Regular cardiac myocyte (primary cell): Measurements from ENCODE around the gene NFATC2IP. TPM values are rescaled to one million over a fixed set of nuclear protein-coding genes. Genes with fewer than 3 reads are reported as not detected.

Experiments used
- total RNA-seq: library from RNA; depleted of rRNA; stranded (reverse); fragments of >200 nt; gene quantifications from 2 replicates; pipeline ENCODE4 v1.2.3, GENCODE V29; 2014

NFATC2IP gene
- 13.8 and 17.3 TPM in 2 replicates for total RNA-seq

GRCh38 chr16:28950648-28951409, at the start of gene NFATC2IP:
Gene NFATC2IP (plus strand): TSS chr16:28950937. CDS start chr16:28951012, 75 bp downstream.

GRCh38 chr16:28924762-28925385, 25.9 kb upstream of the NFATC2IP start, which contains the start of gene RABEP2:
Gene RABEP2 (minus strand): TSS chr16:28925238. CDS start chr16:28925163, 75 bp downstream.

GRCh38 chr16:28931801-28932225, 18.9 kb upstream of the NFATC2IP start, which contains the start of gene CD19:
Gene CD19 (plus strand): TSS chr16:28931971. CDS start chr16:28932001, 30 bp downstream.

GRCh38 chr16:28974437-28975157, 23.9 kb downstream of the NFATC2IP start, which contains the start of gene SPNS1:
Gene SPNS1 (plus strand): TSS chr16:28974778. CDS start chr16:28975152, 374 bp downstream.

GRCh38 chr16:28984619-28985135, 33.9 kb downstream of the NFATC2IP start, which contains the start of gene LAT:
Gene LAT (plus strand): TSS chr16:28985052. CDS start chr16:28985418, 366 bp downstream.

Other genes starting within 250 kb of the NFATC2IP start
- 65.1 and 158 TPM in 2 replicates for gene EIF3C, start 239.5 kb upstream of the NFATC2IP start, total RNA-seq
- 0.96 and 2.5 TPM in 2 replicates for gene NPIPB9, start 199.2 kb upstream of the NFATC2IP start, total RNA-seq
- gene ATXN2L, start 127.9 kb upstream of the NFATC2IP start, total RNA-seq = 22.0 and 25.5 TPM in 2 replicates
- gene TUFM, start 104.6 kb upstream of the NFATC2IP start, total RNA-seq = 80.6 and 144 TPM in 2 replicates
- 7.6 and 9.2 TPM in 2 replicates for gene SH2B1, start 87.1 kb upstream of the NFATC2IP start, total RNA-seq
- under 0.01 and 0.28 TPM in 2 replicates for gene ATP2A1, start 72.4 kb upstream of the NFATC2IP start, total RNA-seq
- 25.7 and 34.5 TPM in 2 replicates for gene RABEP2, start 25.7 kb upstream of the NFATC2IP start, total RNA-seq
- not detected in 2 replicates for gene CD19, start 19.0 kb upstream of the NFATC2IP start, total RNA-seq
- 24.8 and 26.5 TPM in 2 replicates for gene SPNS1, start 23.8 kb downstream of the NFATC2IP start, total RNA-seq
- gene LAT, start 34.1 kb downstream of the NFATC2IP start, total RNA-seq = 0.28 and 0.77 TPM in 2 replicates